Measurements from ENCODE around the gene EDAR. TPM values are rescaled to one million over a fixed set of nuclear protein-coding genes. Genes with fewer than 3 reads are reported as not detected.

The EDAR gene
- total RNA-seq, 1 experiment from 2014 or later, result 0.82 TPM

DNA sequence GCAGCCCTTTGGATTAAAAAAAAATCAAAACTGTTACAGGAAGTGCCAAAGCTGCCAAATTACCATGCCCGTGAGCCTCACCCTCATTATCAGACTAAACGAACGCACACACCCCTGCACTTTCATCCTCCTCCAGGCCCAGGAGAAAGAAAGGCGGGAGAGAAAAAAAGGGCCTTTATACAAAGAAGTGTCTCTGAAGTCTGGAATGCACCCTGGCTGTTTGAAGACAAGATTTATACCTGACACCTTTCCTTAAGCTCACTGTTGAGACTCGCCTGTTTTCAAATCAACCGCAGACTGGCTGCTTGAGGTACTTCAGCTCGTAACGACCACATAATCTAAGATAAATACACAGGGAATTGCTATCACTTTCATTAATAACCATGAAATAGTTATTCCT lies 31.0 kb downstream of the EDAR start:
- H3K4me3 Mint-ChIP-seq (ENCODE audit: unreplicated experiment), result peak overlapping the region; percentile 37

DNA sequence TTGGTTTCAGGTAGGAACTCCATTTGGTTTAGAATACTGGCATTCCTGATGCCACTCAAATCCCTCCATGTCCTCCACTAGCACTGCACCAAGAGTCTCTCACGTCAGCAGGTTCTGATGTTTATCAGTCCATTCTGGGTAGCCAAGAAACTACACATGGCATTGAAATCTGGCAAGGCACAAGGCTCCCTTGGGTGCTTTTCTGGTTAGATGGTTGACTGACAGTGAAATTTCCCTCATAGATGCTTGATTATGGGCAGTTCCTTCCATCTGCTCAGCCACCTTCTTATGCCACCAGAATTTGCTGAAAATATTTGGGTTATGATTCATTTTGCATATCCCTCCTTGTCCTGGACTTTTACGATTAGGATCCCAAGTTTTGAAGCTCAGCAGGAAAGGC lies 32.6 kb downstream of the EDAR start:
- DNase-seq, result no peak
- H3K4me1 ChIP-seq, result peaks cover 29% of the 10 kb centered on the region
- intact Hi-C loops (cut with micrococcal nuclease; ENCODE audit: unreplicated experiment), result no loop called here
- H3K4me3 ChIP-seq (ENCODE audit: low read depth, low read length), result no peak overlapping the region
- H3K36me3 Mint-ChIP-seq (ENCODE audit: insufficient read depth, unreplicated experiment), result peaks cover 6% of the 10 kb centered on the region
- peaks cover 21% of the 10 kb centered on the region for H3K4me1 Mint-ChIP-seq (ENCODE audit: low read depth, unreplicated experiment)
- H3K36me3 ChIP-seq (ENCODE audit: control insufficient read depth, insufficient read depth, low read length), result no peaks in the 10 kb centered on the region
- POLR2A ChIA-PET, result no interaction called here
- no peaks in the 10 kb centered on the region for H3K27me3 ChIP-seq (replicated peaks; ENCODE audit: control insufficient read depth, insufficient read depth, low read length)
- peaks cover 9% of the 10 kb centered on the region for H3K9me3 ChIP-seq
- H3K4me3 Mint-ChIP-seq (ENCODE audit: unreplicated experiment), result no peak overlapping the region
- H3K27me3 Mint-ChIP-seq (ENCODE audit: insufficient read depth, unreplicated experiment), result no peaks in the 10 kb centered on the region
- H3K27ac Mint-ChIP-seq (ENCODE audit: unreplicated experiment), result no peak overlapping the region
- CTCF ChIA-PET, result no interaction called here
- H3K9me3 Mint-ChIP-seq (ENCODE audit: unreplicated experiment), result peaks cover 24% of the 10 kb centered on the region
- TF ChIP-seq, protein P1, sequence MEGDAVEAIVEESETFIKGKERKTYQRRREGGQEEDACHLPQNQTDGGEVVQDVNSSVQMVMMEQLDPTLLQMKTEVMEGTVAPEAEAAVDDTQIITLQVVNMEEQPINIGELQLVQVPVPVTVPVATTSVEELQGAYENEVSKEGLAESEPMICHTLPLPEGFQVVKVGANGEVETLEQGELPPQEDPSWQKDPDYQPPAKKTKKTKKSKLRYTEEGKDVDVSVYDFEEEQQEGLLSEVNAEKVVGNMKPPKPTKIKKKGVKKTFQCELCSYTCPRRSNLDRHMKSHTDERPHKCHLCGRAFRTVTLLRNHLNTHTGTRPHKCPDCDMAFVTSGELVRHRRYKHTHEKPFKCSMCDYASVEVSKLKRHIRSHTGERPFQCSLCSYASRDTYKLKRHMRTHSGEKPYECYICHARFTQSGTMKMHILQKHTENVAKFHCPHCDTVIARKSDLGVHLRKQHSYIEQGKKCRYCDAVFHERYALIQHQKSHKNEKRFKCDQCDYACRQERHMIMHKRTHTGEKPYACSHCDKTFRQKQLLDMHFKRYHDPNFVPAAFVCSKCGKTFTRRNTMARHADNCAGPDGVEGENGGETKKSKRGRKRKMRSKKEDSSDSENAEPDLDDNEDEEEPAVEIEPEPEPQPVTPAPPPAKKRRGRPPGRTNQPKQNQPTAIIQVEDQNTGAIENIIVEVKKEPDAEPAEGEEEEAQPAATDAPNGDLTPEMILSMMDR (IDR thresholded peaks at IDR 0.05; ENCODE audit: insufficient read depth in 1 of 2, low read depth in 1 of 2, low read length in 1 of 2, severe bottlenecking in 1 of 2, unreplicated experiment in 1 of 2), result no peak
- BruUV-seq (replicated peaks), result no TSS peak

More for the DNA sequence above, 31.0 kb downstream of the EDAR start:
- Mint-ChIP-seq H3K4me1 (ENCODE audit: low read depth, unreplicated experiment) (peaks cover 21% of the 10 kb centered on the region), H3K27ac (ENCODE audit: unreplicated experiment) (peak overlapping the region; percentile 75), H3K9me3 (ENCODE audit: unreplicated experiment) (peaks cover 8% of the 10 kb centered on the region), H3K36me3 (ENCODE audit: insufficient read depth, unreplicated experiment) (peaks cover 5% of the 10 kb centered on the region), H3K27me3 (ENCODE audit: insufficient read depth, unreplicated experiment) (no peaks in the 10 kb centered on the region)
- no TSS peak for BruUV-seq (replicated peaks)
- CTCF ChIA-PET, result interaction anchor here (0.6 to 1.4 kb wide), 3 partner anchors 11 to 83 kb away, joined by 3 to 4 read pairs (median 3); no protein-coding TSS in a partner anchor
- H3K4me1 ChIP-seq, result peaks cover 29% of the 10 kb centered on the region
- POLR2A ChIA-PET, result no interaction called here
- intact Hi-C loops (cut with micrococcal nuclease; ENCODE audit: unreplicated experiment), result loop anchor here (2.0 kb wide), 1 partner anchor 25 kb away; no protein-coding TSS in a partner anchor
- H3K27me3 ChIP-seq (replicated peaks; ENCODE audit: control insufficient read depth, insufficient read depth, low read length), result no peaks in the 10 kb centered on the region
- no peaks in the 10 kb centered on the region for H3K36me3 ChIP-seq (ENCODE audit: control insufficient read depth, insufficient read depth, low read length)
- H3K4me3 ChIP-seq (ENCODE audit: low read depth, low read length), result no peak overlapping the region
- peak; percentile 33 to 52 for DNase-seq
- TF ChIP-seq, protein P1 (IDR thresholded peaks at IDR 0.05; ENCODE audit: insufficient read depth in 1 of 2, low read depth in 1 of 2, low read length in 1 of 2, severe bottlenecking in 1 of 2, unreplicated experiment in 1 of 2), result no peak
- no peaks in the 10 kb centered on the region for H3K9me3 ChIP-seq

DNA sequence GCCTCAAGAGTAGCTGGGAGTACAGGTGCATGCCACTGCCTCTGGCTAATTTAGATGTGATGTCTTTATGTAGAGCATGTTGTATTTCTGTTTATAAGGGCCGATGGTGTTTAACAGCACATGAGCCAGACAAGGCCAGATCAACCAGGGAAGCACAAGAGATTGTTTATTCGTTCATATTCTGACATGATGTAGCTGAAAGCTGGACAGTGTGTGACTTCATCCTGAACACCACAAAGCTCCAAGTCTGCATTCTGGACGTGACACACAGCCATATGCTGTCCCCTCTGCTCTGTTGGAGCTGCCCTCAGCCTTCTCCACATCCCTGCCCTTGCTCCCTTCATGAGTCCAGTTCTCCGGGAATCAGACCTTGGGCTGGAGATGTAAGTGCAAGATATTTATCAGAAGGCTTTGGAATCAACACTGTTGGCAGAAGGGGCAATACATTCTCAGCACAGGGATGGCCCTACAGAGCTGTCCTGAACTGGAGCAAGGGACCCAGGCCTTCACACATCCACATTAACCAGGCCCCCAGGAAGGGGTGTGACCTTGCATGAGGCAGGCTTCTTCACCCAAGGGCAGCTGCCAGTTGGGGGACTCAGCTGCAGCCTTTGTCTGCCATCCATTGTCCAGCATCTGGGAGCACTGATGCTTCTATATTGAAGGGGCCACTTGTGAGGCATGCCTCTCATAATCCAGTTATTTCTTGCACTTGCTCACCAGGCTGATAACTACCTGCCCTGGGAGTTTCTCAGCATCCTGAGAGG lies 38.5 kb downstream of the EDAR start:
- BruUV-seq (replicated peaks), result no TSS peak
- CTCF ChIA-PET, result no interaction called here

More for the DNA sequence above, 38.5 kb downstream of the EDAR start:
- Mint-ChIP-seq H3K4me1 (ENCODE audit: low read depth, unreplicated experiment) (peaks cover 7% of the 10 kb centered on the region), H3K36me3 (ENCODE audit: insufficient read depth, unreplicated experiment) (peaks cover 6% of the 10 kb centered on the region), H3K27me3 (ENCODE audit: insufficient read depth, unreplicated experiment) (no peaks in the 10 kb centered on the region), H3K4me3 (ENCODE audit: unreplicated experiment) (no peak overlapping the region), H3K9me3 (ENCODE audit: unreplicated experiment) (peaks cover 47% of the 10 kb centered on the region), H3K27ac (ENCODE audit: unreplicated experiment) (no peak overlapping the region)
- no peaks in the 10 kb centered on the region for H3K36me3 ChIP-seq (ENCODE audit: control insufficient read depth, insufficient read depth, low read length)
- no peak for DNase-seq
- no peaks in the 10 kb centered on the region for H3K4me1 ChIP-seq
- POLR2A ChIA-PET, result no interaction called here
- H3K4me3 ChIP-seq (ENCODE audit: low read depth, low read length), result no peak overlapping the region
- TF ChIP-seq, protein P1 (IDR thresholded peaks at IDR 0.05; ENCODE audit: insufficient read depth in 1 of 2, low read depth in 1 of 2, low read length in 1 of 2, severe bottlenecking in 1 of 2, unreplicated experiment in 1 of 2), result no peak
- intact Hi-C loops (cut with micrococcal nuclease; ENCODE audit: unreplicated experiment), result no loop called here
- H3K9me3 ChIP-seq, result peaks cover 32% of the 10 kb centered on the region
- H3K27me3 ChIP-seq (replicated peaks; ENCODE audit: control insufficient read depth, insufficient read depth, low read length), result no peaks in the 10 kb centered on the region

Measured in Caco-2 (cell line).